Stimulated activated CD4-positive, alpha-beta T cell treated with anti-CD3 and anti-CD28 coated beads, Interleukin-2, amount 100 ng/mL, for 48 hours (primary cell): Measurements from ENCODE around the gene NDUFC2.
"Not testable (repeated sequence)": the region's sequence is repeated elsewhere in the genome, so short reads cannot be mapped to it uniquely, and the experiment has no call there.

Experiments used
- DNase-seq, 2 donors: peaks; one replicate each; pipeline ENCODE4 v3.0.0-alpha.2; 2020

Gene NDUFC2

GRCh38 chr11:78078218-78079167 is 1.2 kb downstream of the NDUFC2 start:
- DNase-seq = no peak

GRCh38 chr11:78077592-78077991 is 2.1 kb downstream of the NDUFC2 start:
- not testable (repeated sequence) for DNase-seq

- no peak for DNase-seq
Observed at GRCh38 chr11:78076733-78077403, 2.8 kb downstream of the NDUFC2 start.

- no peak for DNase-seq
Observed at GRCh38 chr11:78074756-78075155, 4.9 kb downstream of the NDUFC2 start.

- no peak for DNase-seq
Observed at GRCh38 chr11:78072455-78072854, 7.2 kb downstream of the NDUFC2 start.

- DNase-seq = no peak
Observed at GRCh38 chr11:78071717-78072116, 7.9 kb downstream of the NDUFC2 start.

GRCh38 chr11:78070621-78071020 is 9.0 kb downstream of the NDUFC2 start:
- DNase-seq = no peak

- DNase-seq = no peak
Observed at GRCh38 chr11:78069465-78069864, 10.2 kb downstream of the NDUFC2 start.

- no peak for DNase-seq
Observed at GRCh38 chr11:78067704-78068103, 12.0 kb downstream of the NDUFC2 start.

- DNase-seq = no peak
Observed at GRCh38 chr11:78066471-78066870, 13.2 kb downstream of the NDUFC2 start.

GRCh38 chr11:78065203-78065602 is 14.5 kb downstream of the NDUFC2 start:
- DNase-seq = no peak

- no peak for DNase-seq
Observed at GRCh38 chr11:78063440-78064181, 16.1 kb downstream of the NDUFC2 start, which contains the start of gene THRSP. Gene THRSP (plus strand): TSS chr11:78063861. CDS start chr11:78063882, 21 bp downstream.

- no peak for DNase-seq
Observed at GRCh38 chr11:78062671-78063070, 17.0 kb downstream of the NDUFC2 start.

- DNase-seq = no peak
Observed at GRCh38 chr11:78061921-78062311, 17.7 kb downstream of the NDUFC2 start.

GRCh38 chr11:78061088-78061920 is 18.4 kb downstream of the NDUFC2 start:
- no peak for DNase-seq

- no peak for DNase-seq
Observed at GRCh38 chr11:78060533-78060932, 19.1 kb downstream of the NDUFC2 start.

- DNase-seq = not testable (repeated sequence)
Observed at GRCh38 chr11:78059749-78060328, 19.8 kb downstream of the NDUFC2 start.

- DNase-seq = no peak
Observed at GRCh38 chr11:78057462-78058055, 22.1 kb downstream of the NDUFC2 start.

- DNase-seq = no peak
Observed at GRCh38 chr11:78056093-78056492, 23.6 kb downstream of the NDUFC2 start.

- DNase-seq = no peak
Observed at GRCh38 chr11:78054971-78055370, 24.7 kb downstream of the NDUFC2 start.
